Glutamatergic neuron (in vitro differentiated cells): ENCODE measurements around the gene METAP1D. TPM values are rescaled to one million over a fixed set of nuclear protein-coding genes. Genes with fewer than 3 reads are reported as not detected.

Experiments
- DNase-seq: peaks from one replicate; pipeline ENCODE4 v3.0.0; 2022
- H3K27ac Mint-ChIP-seq: one replicate; pipeline ENCODE4 v1.8.0; 2020; ENCODE audit warnings: mild to moderate bottlenecking, mixed read lengths, inconsistent platforms; ENCODE audit not compliant: unreplicated experiment
- H3K27me3 Mint-ChIP-seq: one replicate; pipeline ENCODE4 v1.8.0; 2020; ENCODE audit warnings: mild to moderate bottlenecking, moderate library complexity, mixed read lengths, inconsistent platforms; ENCODE audit not compliant: unreplicated experiment
- H3K36me3 Mint-ChIP-seq: one replicate; pipeline ENCODE4 v1.8.0; 2020; ENCODE audit warnings: mild to moderate bottlenecking, mixed read lengths, inconsistent platforms; ENCODE audit not compliant: unreplicated experiment
- H3K4me1 Mint-ChIP-seq: one replicate; pipeline ENCODE4 v1.8.0; 2020; ENCODE audit warnings: mild to moderate bottlenecking, low read depth, mixed read lengths, inconsistent platforms; ENCODE audit not compliant: unreplicated experiment
- H3K4me3 Mint-ChIP-seq: one replicate; pipeline ENCODE4 v1.8.0; 2020; ENCODE audit warnings: mild to moderate bottlenecking, mixed read lengths, inconsistent platforms; ENCODE audit not compliant: unreplicated experiment
- H3K9me3 Mint-ChIP-seq: one replicate; pipeline ENCODE4 v1.8.0; 2020; ENCODE audit warnings: mild to moderate bottlenecking, moderate library complexity, mixed read lengths, inconsistent platforms; ENCODE audit not compliant: unreplicated experiment
- CTCF ChIP-seq: fragments of 200-600 bp; sonication (generic); IDR thresholded peaks from one replicate; pipeline ENCODE4 v1.5.0; 2021; ENCODE audit not compliant: partially characterized antibody, unreplicated experiment
- total RNA-seq: library from RNA; stranded (reverse); fragmentation: NEBNext Ultra II Directional; extraction: Animal tissue kit (Norgen Biotek cat#: 25700); gene quantifications from one replicate; pipeline ENCODE4 v1.2.1, GENCODE V29; 2021; ENCODE audit not compliant: unreplicated experiment

The METAP1D gene
- total RNA-seq, 1 donor from 2014 or later = 5.1 TPM

- no peak overlapping the region for H3K27ac Mint-ChIP-seq
- H3K9me3 Mint-ChIP-seq = peaks cover 24% of the 10 kb centered on the region
- no peaks in the 10 kb centered on the region for H3K36me3 Mint-ChIP-seq
- TF ChIP-seq CTCF = no peak
- H3K27me3 Mint-ChIP-seq = peaks cover 57% of the 10 kb centered on the region
- H3K4me3 Mint-ChIP-seq = peak overlapping the region; percentile 90
- peak; percentile 91 for DNase-seq
- peaks cover 31% of the 10 kb centered on the region for H3K4me1 Mint-ChIP-seq
Observed at GRCh38 chr2:172084645-172085459, 85.1 kb downstream of the METAP1D start.

GRCh38 chr2:172085460-172086159 is 85.9 kb downstream of the METAP1D start, which contains the start of gene DLX1:
DLX1 (plus strand) TSS chr2:172085507; CDS start chr2:172085678, 171 bp downstream.
- H3K4me3 Mint-ChIP-seq = peak within 1 kb of the TSS; percentile 90
- peaks cover 58% of the 10 kb centered on the region for H3K27me3 Mint-ChIP-seq
- peaks cover 23% of the 10 kb centered on the region for H3K9me3 Mint-ChIP-seq
- peak within 1 kb of the TSS; percentile 17 for H3K27ac Mint-ChIP-seq
- peaks cover 28% of the 10 kb centered on the region for H3K4me1 Mint-ChIP-seq
- no peaks in the 10 kb centered on the region for H3K36me3 Mint-ChIP-seq
- no peak for TF ChIP-seq CTCF
- DNase-seq = no peak

- H3K9me3 Mint-ChIP-seq = peaks cover 24% of the 10 kb centered on the region
- H3K4me1 Mint-ChIP-seq = peaks cover 28% of the 10 kb centered on the region
- no peaks in the 10 kb centered on the region for H3K36me3 Mint-ChIP-seq
- H3K4me3 Mint-ChIP-seq = peak overlapping the region; percentile 76
- TF ChIP-seq CTCF = no peak
- H3K27me3 Mint-ChIP-seq = peaks cover 59% of the 10 kb centered on the region
- DNase-seq = peak; percentile 61
- no peak overlapping the region for H3K27ac Mint-ChIP-seq
Observed at GRCh38 chr2:172086241-172087206, 86.8 kb downstream of the METAP1D start.

- Mint-ChIP-seq H3K4me3 (peak overlapping the region; percentile 71), H3K4me1 (peaks cover 28% of the 10 kb centered on the region), H3K27ac (no peak overlapping the region), H3K27me3 (peaks cover 62% of the 10 kb centered on the region), H3K9me3 (peaks cover 26% of the 10 kb centered on the region), H3K36me3 (no peaks in the 10 kb centered on the region)
- TF ChIP-seq CTCF = no peak
- no peak for DNase-seq
Observed at GRCh38 chr2:172087207-172087779, 87.5 kb downstream of the METAP1D start.
